Measurements from ENCODE around the gene GMDS.

Gene GMDS

GRCh38 chr6:1659816-1660215 lies 585.6 kb downstream of the GMDS start:
- DNase-seq (no peak), ATAC-seq (no peak)
- no peaks in the 10 kb centered on the region for H3K9me3 Mint-ChIP-seq
- H3K4me1 Mint-ChIP-seq: no peaks in the 10 kb centered on the region
- no peaks in the 10 kb centered on the region for H3K27me3 Mint-ChIP-seq
- no peaks in the 10 kb centered on the region for H3K36me3 Mint-ChIP-seq (ENCODE audit: low read depth)
- H3K4me3 Mint-ChIP-seq: no peak overlapping the region
- no peak overlapping the region for H3K27ac Mint-ChIP-seq

GRCh38 chr6:1658212-1659005 lies 587.0 kb downstream of the GMDS start:
- Mint-ChIP-seq H3K4me3 (no peak overlapping the region), H3K27ac (no peak overlapping the region), H3K36me3 (ENCODE audit: low read depth) (no peaks in the 10 kb centered on the region), H3K27me3 (no peaks in the 10 kb centered on the region), H3K4me1 (no peaks in the 10 kb centered on the region), H3K9me3 (no peaks in the 10 kb centered on the region)
- ATAC-seq (no peak), DNase-seq (no peak)

- Mint-ChIP-seq H3K4me3 (no peak overlapping the region), H3K9me3 (no peaks in the 10 kb centered on the region), H3K4me1 (no peaks in the 10 kb centered on the region), H3K36me3 (ENCODE audit: low read depth) (no peaks in the 10 kb centered on the region), H3K27ac (no peak overlapping the region), H3K27me3 (no peaks in the 10 kb centered on the region)
- DNase-seq (no peak), ATAC-seq (no peak)
These were observed 587.6 kb downstream of the GMDS start for GRCh38 chr6:1657771-1658165.

DNA sequence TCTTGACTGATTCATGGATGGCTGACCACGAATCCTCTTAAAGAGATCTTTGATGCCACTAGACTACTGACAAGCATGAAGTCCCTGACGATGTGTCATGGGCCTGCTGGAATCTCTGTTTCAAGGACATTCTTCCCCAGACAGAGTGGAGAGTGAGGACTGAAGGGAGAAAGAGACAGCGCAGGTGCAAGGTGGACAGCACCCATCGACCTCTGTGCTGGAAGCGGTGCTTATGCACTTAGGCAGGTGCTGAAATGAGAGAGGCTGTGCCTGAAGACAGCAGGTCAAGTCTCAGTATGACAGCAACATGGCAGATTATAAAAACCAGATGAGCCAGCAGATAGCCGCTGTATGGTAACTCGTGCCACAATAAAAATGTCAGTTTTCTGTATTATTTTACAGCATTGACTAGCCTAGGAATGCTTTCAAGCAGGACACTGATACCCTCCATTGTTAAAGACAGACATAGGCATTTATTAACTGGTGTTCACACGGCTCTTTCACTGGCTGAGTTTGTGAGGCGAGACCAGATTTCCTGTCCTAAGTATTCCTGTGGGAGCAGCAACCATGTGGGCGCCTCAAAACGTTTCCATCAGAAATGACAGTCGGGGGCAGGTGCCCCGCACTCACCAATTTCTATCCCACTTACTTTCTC lies 588.2 kb downstream of the GMDS start:
- Mint-ChIP-seq H3K36me3 (ENCODE audit: low read depth) (no peaks in the 10 kb centered on the region), H3K4me1 (no peaks in the 10 kb centered on the region), H3K27ac (no peak overlapping the region), H3K27me3 (no peaks in the 10 kb centered on the region), H3K9me3 (no peaks in the 10 kb centered on the region), H3K4me3 (no peak overlapping the region)
- no peak for ATAC-seq
- DNase-seq: no peak

GRCh38 chr6:1654054-1654453 lies 591.4 kb downstream of the GMDS start:
- ATAC-seq: no peak
- Mint-ChIP-seq H3K4me3 (no peak overlapping the region), H3K9me3 (no peaks in the 10 kb centered on the region), H3K4me1 (no peaks in the 10 kb centered on the region), H3K27me3 (no peaks in the 10 kb centered on the region), H3K36me3 (ENCODE audit: low read depth) (no peaks in the 10 kb centered on the region), H3K27ac (no peak overlapping the region)
- DNase-seq: no peak

GRCh38 chr6:1652842-1653241 lies 592.6 kb downstream of the GMDS start:
- no peak for ATAC-seq
- Mint-ChIP-seq H3K9me3 (no peaks in the 10 kb centered on the region), H3K27ac (no peak overlapping the region), H3K36me3 (ENCODE audit: low read depth) (no peaks in the 10 kb centered on the region), H3K4me3 (no peak overlapping the region), H3K27me3 (no peaks in the 10 kb centered on the region), H3K4me1 (no peaks in the 10 kb centered on the region)
- DNase-seq: no peak

- no peaks in the 10 kb centered on the region for H3K27me3 Mint-ChIP-seq
- no peak for DNase-seq
- ATAC-seq: no peak
- H3K4me3 Mint-ChIP-seq: no peak overlapping the region
- H3K9me3 Mint-ChIP-seq: no peaks in the 10 kb centered on the region
- H3K27ac Mint-ChIP-seq: no peak overlapping the region
- no peaks in the 10 kb centered on the region for H3K4me1 Mint-ChIP-seq
- H3K36me3 Mint-ChIP-seq (ENCODE audit: low read depth): no peaks in the 10 kb centered on the region
These were observed 594.0 kb downstream of the GMDS start for GRCh38 chr6:1651362-1651761.

DNA sequence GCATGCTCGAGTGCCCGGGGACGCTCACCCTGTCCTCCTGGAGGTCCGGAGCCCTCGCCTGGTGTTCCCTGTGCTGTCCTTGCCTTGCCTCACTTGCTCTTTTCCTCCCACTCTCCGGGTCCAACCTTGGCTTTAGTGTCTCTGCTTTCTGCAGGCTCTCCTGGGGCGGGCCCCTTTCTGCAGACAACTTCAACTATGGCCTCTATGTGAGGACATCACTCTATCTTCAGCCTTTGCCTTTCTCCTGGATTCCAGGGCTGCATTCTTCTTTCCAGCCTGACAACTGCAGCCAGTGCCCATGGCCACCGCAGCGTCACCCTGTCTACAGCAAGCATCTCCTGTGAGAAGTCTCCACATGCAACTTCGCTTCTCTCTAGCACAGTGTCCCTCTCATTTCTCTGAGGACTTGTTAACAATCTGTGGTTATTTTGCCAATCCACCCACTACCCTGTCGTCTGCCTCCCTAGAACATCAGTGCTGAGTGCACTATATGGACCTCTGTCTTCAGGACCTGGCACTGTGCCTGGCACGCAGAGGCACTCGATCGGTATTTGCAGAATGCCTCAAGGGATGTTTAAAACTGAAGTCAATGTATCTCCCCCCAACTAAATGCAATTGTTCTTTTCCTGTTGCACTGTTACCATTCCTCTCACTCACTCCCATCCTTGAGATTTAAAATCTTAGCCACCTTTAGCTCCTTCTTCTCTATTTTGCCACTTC lies 599.8 kb downstream of the GMDS start:
- DNase-seq (no peak), ATAC-seq (no peak)
- no peaks in the 10 kb centered on the region for H3K36me3 Mint-ChIP-seq (ENCODE audit: low read depth)
- H3K27me3 Mint-ChIP-seq: no peaks in the 10 kb centered on the region
- no peak overlapping the region for H3K27ac Mint-ChIP-seq
- H3K4me1 Mint-ChIP-seq: no peaks in the 10 kb centered on the region
- H3K4me3 Mint-ChIP-seq: no peak overlapping the region
- H3K9me3 Mint-ChIP-seq: no peaks in the 10 kb centered on the region

DNA sequence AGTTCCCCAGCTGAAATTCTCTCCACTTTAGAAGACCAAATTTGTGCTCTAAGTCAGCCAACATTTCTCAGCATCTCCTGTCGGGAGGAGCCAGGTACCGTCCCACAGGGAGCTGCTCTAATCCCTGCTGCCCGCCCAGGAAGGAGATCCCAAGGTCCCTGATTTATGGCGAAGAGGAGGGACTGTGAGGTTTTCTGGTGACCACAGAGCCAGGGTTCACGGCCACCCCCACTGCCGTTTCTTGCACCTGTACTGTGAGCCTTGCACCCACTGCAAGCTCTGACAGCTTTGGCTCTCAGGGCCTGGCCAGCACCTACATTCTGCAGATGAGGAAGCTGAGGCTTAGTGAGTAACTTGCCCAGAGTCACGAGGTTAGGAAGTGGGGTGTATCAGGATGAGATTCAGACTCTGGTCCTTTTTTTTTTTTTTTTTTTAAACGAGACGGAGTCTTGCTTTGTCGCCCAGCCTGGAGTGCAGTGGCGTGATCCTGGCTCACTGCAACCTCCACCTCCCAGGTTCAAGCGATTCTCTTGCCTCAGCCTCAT lies 600.8 kb downstream of the GMDS start:
- no peak overlapping the region for H3K27ac Mint-ChIP-seq
- H3K4me3 Mint-ChIP-seq: no peak overlapping the region
- DNase-seq (no peak), ATAC-seq (no peak)
- no peaks in the 10 kb centered on the region for H3K9me3 Mint-ChIP-seq
- H3K36me3 Mint-ChIP-seq (ENCODE audit: low read depth): no peaks in the 10 kb centered on the region
- H3K4me1 Mint-ChIP-seq: no peaks in the 10 kb centered on the region
- no peaks in the 10 kb centered on the region for H3K27me3 Mint-ChIP-seq

DNA sequence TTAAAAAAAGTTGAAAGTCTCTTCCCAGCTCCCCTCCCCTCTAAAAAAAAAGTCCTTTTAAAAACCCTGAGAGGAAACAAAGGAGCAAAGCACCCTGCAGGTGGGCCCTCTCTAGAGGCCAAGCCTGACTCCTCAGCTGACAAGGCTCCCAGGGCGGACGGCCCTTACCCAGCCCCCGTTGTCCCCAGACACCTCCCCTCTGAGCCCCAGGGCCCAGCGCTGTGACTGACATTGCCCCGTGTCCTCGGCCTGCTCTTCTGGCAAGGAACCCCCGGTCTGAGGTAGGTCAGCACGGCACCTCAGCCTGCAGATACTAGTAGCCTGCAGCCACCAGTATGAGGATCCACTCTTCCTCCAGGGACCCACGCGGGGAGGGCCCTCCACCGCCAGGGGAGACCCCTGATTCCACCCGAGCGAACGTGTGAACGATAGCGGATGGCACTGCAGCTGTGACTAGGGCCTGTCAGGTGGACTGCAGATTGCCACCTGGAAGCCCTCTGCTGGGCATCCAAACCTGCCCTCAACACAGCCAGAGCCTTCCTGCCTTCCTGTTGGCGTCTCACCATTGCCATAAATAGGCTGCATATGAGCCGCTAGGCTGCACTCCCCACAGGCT lies 601.5 kb downstream of the GMDS start:
- Mint-ChIP-seq H3K27me3 (no peaks in the 10 kb centered on the region), H3K9me3 (no peaks in the 10 kb centered on the region), H3K27ac (no peak overlapping the region), H3K4me3 (no peak overlapping the region), H3K36me3 (ENCODE audit: low read depth) (peaks cover under 1% of the 10 kb centered on the region), H3K4me1 (no peaks in the 10 kb centered on the region)
- no peak for DNase-seq
- no peak for ATAC-seq

- Mint-ChIP-seq H3K4me3 (no peak overlapping the region), H3K27ac (no peak overlapping the region), H3K9me3 (no peaks in the 10 kb centered on the region), H3K36me3 (ENCODE audit: low read depth) (peaks cover 2% of the 10 kb centered on the region), H3K4me1 (no peaks in the 10 kb centered on the region), H3K27me3 (no peaks in the 10 kb centered on the region)
- DNase-seq: no peak
- no peak for ATAC-seq
These were observed 602.3 kb downstream of the GMDS start for GRCh38 chr6:1643111-1643510.

GRCh38 chr6:1641343-1641885 lies 604.0 kb downstream of the GMDS start:
- Mint-ChIP-seq H3K36me3 (ENCODE audit: low read depth) (peaks cover 2% of the 10 kb centered on the region), H3K27me3 (no peaks in the 10 kb centered on the region), H3K27ac (no peak overlapping the region), H3K9me3 (no peaks in the 10 kb centered on the region), H3K4me1 (no peaks in the 10 kb centered on the region), H3K4me3 (no peak overlapping the region)
- ATAC-seq: no peak
- no peak for DNase-seq

DNA sequence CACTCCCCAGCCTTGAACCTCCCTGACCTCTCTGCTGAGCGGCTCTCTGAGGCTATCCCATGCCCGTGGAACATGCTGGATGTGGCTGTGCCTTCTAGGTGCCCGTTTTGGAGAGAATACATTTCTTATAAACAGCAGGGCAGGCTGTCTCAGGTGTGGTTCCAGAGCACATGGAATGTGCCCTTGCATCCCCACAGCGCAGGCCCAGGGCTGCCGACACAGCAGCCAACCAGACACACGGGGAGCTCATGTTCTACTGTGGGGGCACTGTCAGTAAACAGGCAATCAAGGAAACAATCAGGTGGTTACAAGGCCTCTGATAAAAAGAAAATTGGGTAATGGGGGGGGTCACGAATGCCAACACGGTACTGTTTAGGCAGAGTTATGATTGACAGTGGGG lies 604.9 kb downstream of the GMDS start:
- Mint-ChIP-seq H3K27me3 (no peaks in the 10 kb centered on the region), H3K36me3 (ENCODE audit: low read depth) (peaks cover 2% of the 10 kb centered on the region), H3K27ac (no peak overlapping the region), H3K9me3 (no peaks in the 10 kb centered on the region), H3K4me1 (no peaks in the 10 kb centered on the region), H3K4me3 (no peak overlapping the region)
- ATAC-seq: no peak
- DNase-seq: no peak

DNA sequence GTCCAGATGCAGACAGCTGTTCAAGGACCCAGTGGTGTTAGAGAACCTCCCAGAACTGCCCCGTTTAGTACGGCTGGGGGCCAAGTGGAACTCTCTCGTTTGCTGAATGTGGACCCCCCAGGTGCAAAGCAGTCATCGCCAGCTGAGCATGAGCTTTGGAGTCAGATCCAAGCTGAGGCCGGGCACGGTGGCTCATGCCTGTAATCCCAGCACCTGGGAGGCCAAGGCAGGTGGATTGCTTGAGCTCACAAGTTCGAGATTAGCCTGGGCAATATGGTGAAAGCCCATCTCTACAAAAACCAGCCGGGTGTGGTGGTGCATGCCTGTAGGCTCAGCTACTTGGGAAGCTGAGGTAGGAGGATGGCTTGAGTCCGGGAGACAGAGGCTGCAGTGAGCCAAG lies 606.0 kb downstream of the GMDS start:
- H3K4me3 Mint-ChIP-seq: no peak overlapping the region

More for the DNA sequence above, 606.0 kb downstream of the GMDS start:
- Mint-ChIP-seq H3K9me3 (no peaks in the 10 kb centered on the region), H3K4me1 (no peaks in the 10 kb centered on the region), H3K27ac (no peak overlapping the region), H3K27me3 (no peaks in the 10 kb centered on the region), H3K36me3 (ENCODE audit: low read depth) (peaks cover 2% of the 10 kb centered on the region)
- no peak for DNase-seq
- no peak for ATAC-seq

Data from activated naive CD8-positive, alpha-beta T cell treated with anti-CD3 and anti-CD28 coated beads, Interleukin-2, amount 50 U/mL, for 24 hours (primary cell).